GM18520 (cell line): ENCODE measurements around the gene CLDN20.
"Not testable (repeated sequence)": the region's sequence is repeated elsewhere in the genome, so short reads cannot be mapped to it uniquely, and the experiment has no call there.

ENCODE experiments used
- ATAC-seq: cut with Tn5 transposase; IDR thresholded peaks from one replicate; pipeline ENCODE4 v1.9.1; 2021; ENCODE audit not compliant: unreplicated experiment

The CLDN20 gene

DNA sequence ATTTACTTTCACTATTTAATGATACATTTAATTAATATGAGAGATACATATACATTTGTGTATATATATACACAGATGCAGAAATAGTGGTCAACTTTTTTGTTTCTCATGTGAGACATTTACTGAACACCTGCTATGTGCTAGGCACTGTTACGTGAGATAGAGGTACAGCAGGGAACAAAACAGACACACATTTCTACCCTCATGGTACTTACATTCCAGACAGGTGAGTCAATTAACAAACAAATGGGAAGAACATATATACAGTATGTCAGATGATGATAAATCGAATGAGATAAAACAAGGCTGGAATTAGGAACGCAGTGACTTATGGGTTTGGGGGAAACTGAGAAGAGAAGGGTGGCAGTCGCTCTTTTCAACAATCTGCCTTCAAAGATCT lies 45.3 kb downstream of the CLDN20 start:
- no peak for ATAC-seq

GRCh38 chr6:155310596-155310995 lies 46.8 kb downstream of the CLDN20 start:
- no peak for ATAC-seq

DNA sequence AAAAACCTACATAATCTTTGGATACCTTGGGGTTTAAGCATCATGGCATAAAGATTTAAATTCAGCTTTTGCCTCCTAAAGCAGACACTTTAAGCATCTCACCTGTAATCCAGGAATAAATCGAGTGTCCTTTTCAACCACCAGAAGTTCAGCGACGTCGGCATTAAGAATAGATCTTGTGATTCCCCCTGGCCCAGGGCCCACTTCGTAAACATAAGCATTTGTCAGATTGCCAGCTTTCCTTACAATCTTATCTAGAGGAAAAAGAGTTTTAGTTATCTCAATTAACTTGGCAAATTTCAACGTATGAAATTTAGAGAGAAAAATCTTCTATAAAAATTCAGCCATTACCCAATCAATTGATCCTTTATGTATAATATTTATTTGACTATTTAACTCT lies 47.3 kb downstream of the CLDN20 start:
- no peak for ATAC-seq

DNA sequence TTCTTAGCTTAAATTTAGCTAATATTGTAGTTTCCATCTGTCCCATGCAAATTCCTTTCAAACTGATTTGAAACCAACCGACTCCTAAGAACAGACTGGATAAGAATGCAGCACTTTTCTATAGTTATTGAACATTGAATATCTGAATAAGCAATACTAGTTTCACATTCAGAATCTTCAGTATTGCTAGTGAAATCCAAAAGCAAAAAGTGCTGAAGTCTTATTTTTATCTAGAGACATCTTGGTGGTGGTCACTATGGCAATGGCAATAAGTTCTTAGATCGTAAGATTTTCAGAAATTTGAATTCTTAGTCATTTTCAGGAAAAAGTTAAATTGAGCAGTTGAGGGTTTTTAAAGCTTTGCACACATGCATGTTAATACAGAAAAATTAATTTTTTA lies 47.8 kb downstream of the CLDN20 start:
- no peak for ATAC-seq

- ATAC-seq: not testable (repeated sequence)
Observed at GRCh38 chr6:155312950-155313349, 49.1 kb downstream of the CLDN20 start.

DNA sequence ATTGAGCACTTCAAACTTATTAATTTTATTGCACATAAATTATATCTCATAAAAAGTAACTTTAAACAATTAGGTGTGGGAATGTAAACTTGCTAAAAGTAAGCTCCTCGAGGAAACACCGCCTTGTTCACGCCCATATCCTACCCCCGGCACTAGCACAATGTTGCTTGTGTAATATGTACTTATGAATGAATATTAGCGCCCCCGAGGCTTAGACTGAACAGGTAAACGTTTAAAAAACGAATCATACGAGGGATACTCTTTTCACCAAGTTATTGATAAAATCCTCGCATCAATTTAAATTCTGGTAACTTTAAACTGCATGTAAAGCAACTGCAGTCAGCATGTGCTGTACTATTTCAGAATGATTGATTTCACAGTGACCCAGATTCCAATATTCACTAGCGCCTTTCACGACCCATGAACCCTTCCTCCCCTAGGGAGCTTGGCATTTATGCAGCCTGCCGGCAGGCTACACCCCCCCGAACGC lies 49.8 kb downstream of the CLDN20 start:
- ATAC-seq: no peak

- peak; percentile 91 for ATAC-seq
Observed at GRCh38 chr6:155314092-155314772, 50.4 kb downstream of the CLDN20 start, which contains the start of gene TFB1M. Gene TFB1M (minus strand): TSS chr6:155314484. CDS start chr6:155314428, 56 bp downstream.

GRCh38 chr6:155314773-155315515 lies 51.1 kb downstream of the CLDN20 start:
- ATAC-seq: peak; percentile 41

DNA sequence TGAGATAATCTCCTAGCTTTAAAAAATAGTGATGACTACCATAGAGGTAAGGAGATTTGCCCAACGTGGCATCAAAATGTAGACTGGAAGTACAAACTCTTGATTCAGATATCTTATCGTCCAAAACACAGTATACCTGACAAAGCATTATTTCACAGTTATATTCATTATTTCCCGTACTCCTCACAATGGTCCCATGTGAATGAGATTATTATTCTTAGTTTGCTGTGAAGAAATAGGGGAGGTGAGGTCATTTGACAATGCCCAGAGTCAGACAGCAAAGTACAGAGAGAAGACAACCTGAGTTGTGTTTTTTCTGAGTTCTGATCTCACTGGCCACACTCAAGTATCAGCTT lies 51.7 kb downstream of the CLDN20 start:
- no peak for ATAC-seq

- no peak for ATAC-seq
Observed at GRCh38 chr6:155316419-155316818, 52.6 kb downstream of the CLDN20 start.

GRCh38 chr6:155317186-155317585 lies 53.4 kb downstream of the CLDN20 start:
- no peak for ATAC-seq

GRCh38 chr6:155319902-155320301 lies 56.1 kb downstream of the CLDN20 start:
- no peak for ATAC-seq

DNA sequence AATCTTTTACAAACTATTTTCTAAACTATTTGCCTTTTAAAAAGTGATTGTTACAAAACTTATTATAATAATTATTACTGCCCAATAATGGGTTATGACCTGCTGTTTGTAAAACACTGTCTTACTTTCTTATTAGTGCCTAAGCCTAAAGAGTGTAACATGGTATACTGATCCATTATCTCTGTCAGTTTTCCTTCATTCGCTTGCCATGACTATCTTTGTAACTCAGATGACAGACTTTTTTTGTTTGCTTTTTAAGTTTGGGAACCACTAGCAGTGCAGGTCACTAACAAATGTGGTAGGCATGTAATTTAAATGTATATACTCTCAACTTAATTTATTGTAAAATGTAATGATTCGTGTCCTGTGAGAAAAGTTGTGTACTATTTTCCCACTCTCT lies 60.4 kb downstream of the CLDN20 start:
- ATAC-seq: no peak

GRCh38 chr6:155324993-155325392 lies 61.2 kb downstream of the CLDN20 start:
- ATAC-seq: no peak

GRCh38 chr6:155325700-155326516 lies 62.1 kb downstream of the CLDN20 start:
- no peak for ATAC-seq
